Kidney tubule cell (primary cell): ENCODE data around the gene TCERG1L.
"Not testable (repeated sequence)": the region's sequence is repeated elsewhere in the genome, so short reads cannot be mapped to it uniquely, and the experiment has no call there.

Experiments used
- DNase-seq: peaks from one replicate; pipeline ENCODE4 v3.0.0-alpha.2; 2018; ENCODE audit warnings: low spot score

TCERG1L gene

GRCh38 chr10:131165092-131165491, 146.4 kb downstream of the TCERG1L start:
- no peak for DNase-seq

GRCh38 chr10:131162866-131163843, 148.4 kb downstream of the TCERG1L start:
- no peak for DNase-seq

- DNase-seq: no peak
Observed at GRCh38 chr10:131162211-131162610, 149.3 kb downstream of the TCERG1L start.

DNA sequence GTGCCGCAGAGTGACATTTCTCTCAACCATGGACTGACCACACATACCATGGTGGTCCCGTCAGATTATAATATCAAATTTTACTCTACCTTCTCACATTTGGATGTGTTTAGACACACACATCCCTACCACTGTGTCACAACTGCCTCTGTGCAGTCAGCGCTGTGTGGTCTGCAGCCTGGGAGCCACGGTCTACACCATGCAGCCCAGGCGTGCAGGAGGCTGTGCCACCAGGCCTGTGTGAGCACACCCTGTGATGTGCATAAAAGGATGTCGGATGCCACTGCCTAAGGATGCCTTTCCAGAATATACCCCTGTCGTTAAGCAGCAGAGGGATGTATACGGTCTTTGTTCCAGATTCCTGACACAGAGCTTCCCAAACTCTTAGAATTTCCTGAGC, 150.4 kb downstream of the TCERG1L start:
- DNase-seq: no peak

- DNase-seq: no peak
Observed at GRCh38 chr10:131160219-131160875, 151.2 kb downstream of the TCERG1L start.

DNA sequence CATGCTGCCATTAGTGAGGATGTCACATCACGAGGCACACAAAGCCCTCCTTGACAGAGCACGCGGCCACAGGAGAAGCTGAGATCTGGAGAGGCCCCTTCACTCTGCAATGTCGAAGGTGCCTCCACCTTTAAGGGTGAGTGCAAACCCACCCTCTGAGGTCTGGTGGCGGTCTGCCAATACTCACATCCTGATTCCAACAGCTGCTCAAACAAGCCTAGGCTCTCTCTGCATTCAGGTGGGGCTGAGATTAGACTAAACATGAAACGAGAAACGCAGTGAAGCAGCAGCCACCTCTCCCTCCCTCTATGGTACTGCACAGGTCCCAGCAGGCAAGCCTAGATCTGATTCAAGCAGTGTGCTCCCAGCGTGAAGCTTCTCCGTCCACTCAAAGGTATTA, 151.8 kb downstream of the TCERG1L start:
- DNase-seq: no peak

GRCh38 chr10:131158695-131159094, 152.8 kb downstream of the TCERG1L start:
- DNase-seq: no peak

DNA sequence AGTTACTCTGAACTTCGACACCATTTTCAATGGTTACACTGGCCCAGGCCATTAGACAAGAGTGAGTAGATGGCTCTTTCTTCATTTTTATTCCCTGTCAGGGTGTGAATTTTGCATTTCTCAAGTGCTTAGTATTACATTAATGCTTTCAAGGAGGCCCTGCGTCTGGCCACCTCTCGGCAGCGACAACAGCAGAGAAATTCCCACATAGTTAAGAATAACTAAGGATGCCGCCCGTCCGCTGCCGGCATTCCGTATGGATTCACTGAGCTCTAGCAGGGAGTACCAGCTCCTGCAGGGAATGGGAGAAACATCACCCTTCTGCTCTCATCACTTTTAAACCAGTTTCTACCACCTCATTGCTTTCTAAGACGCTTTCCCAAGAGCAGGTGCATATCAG, 153.6 kb downstream of the TCERG1L start:
- no peak for DNase-seq

DNA sequence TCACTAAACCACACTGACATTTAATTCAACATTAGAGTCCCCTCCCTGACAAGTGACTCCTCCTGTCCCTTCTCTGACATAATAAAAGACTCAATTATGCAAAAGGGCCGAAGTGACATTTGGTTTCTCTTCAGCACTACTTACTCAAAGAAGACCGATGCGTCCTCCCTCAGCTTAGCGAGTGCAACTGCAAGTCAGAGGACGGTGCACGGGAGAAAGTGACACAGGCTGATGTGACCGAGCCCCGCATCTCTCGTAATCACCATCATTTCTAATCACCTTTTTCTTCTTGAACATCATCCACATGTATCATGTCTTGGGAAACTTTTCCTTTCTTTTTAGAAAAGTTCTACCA, 155.7 kb downstream of the TCERG1L start:
- no peak for DNase-seq

- DNase-seq: no peak
Observed at GRCh38 chr10:131155218-131155875, 156.2 kb downstream of the TCERG1L start.

GRCh38 chr10:131154306-131155025, 157.1 kb downstream of the TCERG1L start:
- no peak for DNase-seq

DNA sequence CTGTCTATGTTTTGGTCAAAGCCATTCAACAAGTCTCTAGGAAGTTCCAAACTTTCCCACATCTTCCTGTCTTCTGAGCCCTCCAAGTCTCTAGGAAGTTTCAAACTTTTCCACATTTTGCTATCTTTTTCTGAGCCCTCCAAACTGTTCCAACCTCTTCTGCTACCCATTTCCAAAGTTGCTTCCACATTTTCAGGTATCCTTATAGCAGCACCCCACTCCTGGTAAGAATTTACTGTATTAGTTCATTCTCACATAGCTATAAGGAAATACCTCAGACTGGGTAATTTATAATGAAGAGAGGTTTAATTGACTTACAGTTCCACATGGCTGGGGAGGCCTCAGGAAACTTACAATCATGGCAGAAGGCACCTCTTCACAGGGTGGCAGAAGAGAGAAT, 159.1 kb downstream of the TCERG1L start:
- DNase-seq: not testable (repeated sequence)

GRCh38 chr10:131150126-131150525, 161.4 kb downstream of the TCERG1L start:
- peak; percentile 2 for DNase-seq

DNA sequence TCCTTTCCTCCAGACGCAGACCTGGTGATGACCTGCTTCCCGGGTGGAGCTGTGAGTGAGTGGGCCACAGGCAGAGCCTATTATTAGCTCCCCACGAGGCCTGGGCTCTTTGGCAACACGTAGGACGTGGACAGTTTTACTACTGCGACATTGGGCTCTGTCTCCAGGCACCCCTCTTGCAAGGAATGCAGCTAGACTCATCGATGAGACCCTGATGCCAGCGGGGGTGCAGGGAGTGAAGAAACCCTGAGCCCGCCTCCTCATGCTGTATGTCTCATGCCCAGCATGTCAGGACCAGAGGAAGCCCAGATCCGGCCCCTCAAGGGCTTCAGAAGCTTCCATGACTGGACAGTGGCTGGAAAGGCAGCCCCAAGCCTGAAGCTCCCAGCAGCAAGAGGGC, 161.9 kb downstream of the TCERG1L start:
- no peak for DNase-seq

DNA sequence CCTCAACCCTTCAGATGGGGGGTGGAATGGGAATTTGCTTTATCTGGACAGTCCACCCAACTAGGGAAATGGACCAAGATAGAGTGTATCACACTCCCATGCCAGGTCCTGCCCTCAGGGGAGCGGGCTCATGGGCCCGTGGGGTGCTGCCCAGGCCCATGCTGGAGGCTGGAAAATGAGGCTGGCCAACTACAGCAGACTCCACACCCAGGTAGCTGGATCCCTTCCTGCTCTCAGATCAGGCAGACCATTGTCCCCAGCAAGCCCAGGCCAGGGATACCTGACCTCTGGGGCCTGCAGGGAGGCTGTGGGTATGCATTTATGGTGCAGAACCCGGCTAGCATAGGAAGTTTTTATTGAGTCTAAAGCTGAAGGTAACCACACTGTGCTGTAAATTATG, 162.4 kb downstream of the TCERG1L start:
- no peak for DNase-seq

GRCh38 chr10:131148270-131148669, 163.3 kb downstream of the TCERG1L start:
- DNase-seq: no peak

- no peak for DNase-seq
Observed at GRCh38 chr10:131147301-131147975, 164.1 kb downstream of the TCERG1L start.

DNA sequence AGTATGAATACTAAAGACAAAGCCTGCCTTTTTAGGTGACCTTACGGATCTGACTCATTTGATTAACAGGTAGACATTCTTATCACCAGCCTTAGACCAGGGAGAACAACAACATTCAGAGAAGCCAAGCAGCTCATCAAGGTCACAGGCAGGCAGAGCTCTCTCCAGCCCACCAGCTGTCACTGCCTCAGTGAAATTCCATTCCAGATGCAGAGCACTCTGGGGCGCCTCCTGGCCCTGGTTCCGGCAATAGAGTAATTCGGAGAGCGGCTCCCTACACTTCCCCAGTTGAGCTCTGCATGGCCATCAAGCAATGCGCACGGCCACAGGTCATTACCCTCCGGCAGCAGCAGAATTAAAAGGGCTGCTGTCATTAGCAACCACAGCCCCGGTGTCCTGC, 164.7 kb downstream of the TCERG1L start:
- no peak for DNase-seq

DNA sequence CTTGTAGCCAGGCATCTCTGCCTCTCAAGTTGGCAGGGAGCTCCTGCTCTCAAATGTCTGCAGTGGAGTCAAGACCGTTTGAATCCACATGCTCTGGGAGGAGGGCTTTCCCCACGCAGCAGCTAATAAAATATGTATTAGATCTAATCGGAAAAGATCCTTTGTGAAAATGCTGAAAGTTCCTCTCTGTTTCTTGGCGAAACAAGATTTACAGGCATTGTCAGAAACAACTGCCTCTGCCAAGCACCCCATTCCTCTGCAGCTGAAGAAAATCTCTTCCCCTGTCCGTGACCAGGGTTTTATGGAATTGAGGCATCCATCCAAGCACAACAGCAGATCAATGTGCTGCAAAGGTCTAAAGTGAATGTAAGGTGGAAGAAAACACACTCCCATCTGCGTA, 165.8 kb downstream of the TCERG1L start:
- DNase-seq: no peak

DNA sequence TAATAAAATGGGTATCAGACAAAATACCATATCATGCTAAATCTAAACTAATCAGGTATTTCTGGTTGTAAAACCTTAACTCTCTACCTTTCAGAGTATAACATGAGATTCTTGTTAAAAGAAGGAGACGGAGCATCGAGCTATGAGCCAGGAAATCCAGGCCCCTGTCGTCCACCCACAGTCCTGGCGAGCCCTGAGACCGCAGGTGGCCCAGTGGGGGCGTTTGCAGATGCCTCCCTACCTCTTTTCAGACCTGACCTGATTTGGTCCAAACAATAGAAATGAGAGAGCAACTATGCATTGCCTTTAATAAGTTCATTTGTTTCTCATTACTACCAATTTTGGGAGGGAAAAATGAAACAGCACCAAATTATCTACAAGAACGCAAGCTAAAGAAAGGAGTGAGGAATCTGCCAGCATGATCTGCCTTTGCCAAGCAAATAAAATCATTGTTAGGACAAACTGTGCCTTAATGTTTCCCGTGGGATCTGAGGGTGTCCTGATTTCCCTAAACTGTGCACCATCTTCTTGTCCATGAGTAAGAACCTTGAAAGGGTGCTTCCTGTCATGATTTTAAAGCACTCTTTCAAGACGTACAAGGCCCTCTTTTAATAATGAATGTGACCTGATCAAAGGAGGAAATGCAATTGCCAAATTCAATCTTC, 166.7 kb downstream of the TCERG1L start:
- no peak for DNase-seq

DNA sequence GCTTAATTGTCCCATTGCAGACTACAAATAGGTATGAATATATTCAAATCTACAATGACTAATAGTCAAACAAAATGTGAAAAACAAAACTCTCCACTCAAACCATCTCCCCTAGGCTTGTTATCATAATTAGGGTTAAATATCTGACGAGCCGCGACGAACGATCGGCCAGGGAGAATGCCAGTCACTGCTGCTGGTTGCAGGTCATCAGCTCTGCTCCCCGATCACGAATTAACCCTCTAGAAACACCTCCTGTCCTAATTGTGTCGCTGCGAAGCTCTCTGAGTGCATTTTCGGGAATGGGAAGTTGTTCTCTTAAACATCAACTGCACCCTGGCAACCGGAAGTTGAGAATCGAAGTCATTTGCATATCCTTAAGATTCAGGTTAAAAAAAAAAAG, 167.3 kb downstream of the TCERG1L start:
- no peak for DNase-seq
